ENCODE measurements around the gene FRMD8.

DNA sequence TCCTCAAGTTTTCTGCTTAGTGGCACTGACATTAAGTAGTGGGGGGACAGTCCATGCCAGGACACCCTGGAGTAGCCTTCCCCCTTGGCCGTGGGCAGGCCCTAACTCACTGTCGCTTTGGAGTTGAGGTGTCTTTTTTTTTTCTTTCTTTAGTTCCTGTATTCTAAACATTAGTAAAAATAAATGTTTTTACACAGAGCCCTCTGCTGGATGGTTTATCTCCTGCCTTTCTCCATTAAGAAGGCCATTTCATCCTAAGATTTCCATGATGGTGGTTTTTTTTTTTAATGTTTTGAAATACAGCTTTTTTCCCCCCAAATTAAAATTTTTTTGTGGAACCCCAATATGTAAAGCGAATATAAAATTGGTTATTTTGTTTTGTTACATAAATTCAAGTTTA, 33.7 kb upstream of the FRMD8 start:
- TF ChIP-seq CTCF (optimal IDR thresholded peaks at IDR 0.05 in 1 of 3, IDR thresholded peaks at IDR 0.05 in 1 of 3, conservative IDR thresholded peaks at IDR 0.05 in 1 of 3; ENCODE audit: extremely low read depth in 1 of 3, insufficient read depth in 2 of 3, low read length in 3 of 3) (peak in 2 of 3 experiments; percentile 12 to 14), EZH2 (IDR thresholded peaks at IDR 0.05; ENCODE audit: low read length) (no peak)
